Osteoblast (primary cell): ENCODE measurements around the gene ACOT8. TPM values are rescaled to one million over a fixed set of nuclear protein-coding genes. Genes with fewer than 3 reads are reported as not detected.

ENCODE experiments used
- DNase-seq: peaks from one replicate; pipeline ENCODE4 v3.0.0; 2011; ENCODE audit warnings: low spot score, mixed read lengths; ENCODE audit not compliant: insufficient read length; ENCODE audit errors: missing footprints
- H2AFZ ChIP-seq: 2 replicates; pipeline ENCODE4 v1.6.0; 2011; ENCODE audit warnings: mild to moderate bottlenecking, low read length
- H3K27ac ChIP-seq: 2 replicates; pipeline ENCODE4 v1.5.1; 2011; ENCODE audit warnings: mild to moderate bottlenecking, low read depth, low read length, moderate library complexity
- H3K27me3 ChIP-seq: 2 replicates; pipeline ENCODE4 v1.6.0; 2012; ENCODE audit warnings: mild to moderate bottlenecking, control low read depth, inconsistent platforms, low read length, moderate library complexity; ENCODE audit not compliant: insufficient read depth
- H3K36me3 ChIP-seq: 2 replicates; pipeline ENCODE4 v1.5.1; 2011; ENCODE audit warnings: mild to moderate bottlenecking, low read length, control low read depth, moderate library complexity; ENCODE audit not compliant: insufficient read depth
- H3K4me1 ChIP-seq: 2 replicates; pipeline ENCODE4 v1.5.1; 2011; ENCODE audit warnings: mild to moderate bottlenecking, low read length, control low read depth, moderate library complexity; ENCODE audit not compliant: insufficient read depth
- H3K4me2 ChIP-seq: 2 replicates; pipeline ENCODE4 v1.6.0; 2011; ENCODE audit warnings: mild to moderate bottlenecking, low read length; ENCODE audit not compliant: insufficient read depth
- H3K4me3 ChIP-seq: fragments of 200-600 bp; sonication (generic); 3 replicates; pipeline ENCODE4 v1.5.1; 2012; ENCODE audit warnings: mild to moderate bottlenecking, low read length, inconsistent platforms; ENCODE audit not compliant: insufficient read depth
- H3K79me2 ChIP-seq: 2 replicates; pipeline ENCODE4 v1.6.0; 2012; ENCODE audit warnings: mild to moderate bottlenecking, low read length, control low read depth, inconsistent platforms; ENCODE audit not compliant: insufficient read depth
- H3K9me3 ChIP-seq: 2 replicates; pipeline ENCODE4 v1.5.1; 2011; ENCODE audit warnings: low read depth, low read length, control low read depth
- H4K20me1 ChIP-seq: 2 replicates; pipeline ENCODE4 v1.6.0; 2012; ENCODE audit warnings: mild to moderate bottlenecking, low read length, control low read depth; ENCODE audit not compliant: insufficient read depth
- total RNA-seq: library from RNA; depleted of rRNA; stranded (reverse); fragments of >200 nt; gene quantifications from 2 replicates; pipeline ENCODE4 v1.2.3, GENCODE V29; 2012
- TF ChIP-seq, protein P1 (sequence below): IDR thresholded peaks from 2 replicates; pipeline ENCODE4 v1.5.1; 2011; ENCODE audit warnings: mild to moderate bottlenecking, low read depth, low read length, moderate library complexity; ENCODE audit errors: extremely low read depth

Gene ACOT8
- total RNA-seq, 1 donor: 31.8 TPM

DNA sequence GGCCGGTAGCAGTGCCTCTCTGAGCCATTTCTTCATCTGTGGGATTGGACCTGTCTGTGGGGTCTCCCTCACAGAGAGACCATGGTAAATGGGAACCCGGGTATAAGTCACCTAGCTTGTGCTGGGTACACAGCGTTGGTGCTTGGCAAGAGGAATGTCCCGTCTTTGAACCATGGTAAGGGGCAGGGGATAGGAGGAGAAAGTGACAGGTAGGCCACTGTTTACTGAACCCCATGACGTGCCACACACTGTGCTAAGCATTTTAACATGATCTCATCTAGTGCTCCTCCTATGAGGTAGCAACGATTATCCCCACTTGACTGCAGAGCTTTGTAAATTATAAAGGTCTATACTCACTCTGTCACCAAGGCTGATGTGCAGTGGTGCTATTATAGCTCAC, 29.5 kb downstream of the ACOT8 start:
- Histone ChIP-seq H4K20me1 (no peaks in the 10 kb centered on the region), H3K4me3 (no peak overlapping the region), H3K27ac (no peak overlapping the region), H2AFZ (no peak overlapping the region), H3K79me2 (no peaks in the 10 kb centered on the region), H3K9me3 (no peaks in the 10 kb centered on the region), H3K36me3 (no peaks in the 10 kb centered on the region), H3K4me2 (no peak overlapping the region), H3K27me3 (peaks cover 10% of the 10 kb centered on the region), H3K4me1 (peaks cover 22% of the 10 kb centered on the region)
- TF ChIP-seq, protein P1, sequence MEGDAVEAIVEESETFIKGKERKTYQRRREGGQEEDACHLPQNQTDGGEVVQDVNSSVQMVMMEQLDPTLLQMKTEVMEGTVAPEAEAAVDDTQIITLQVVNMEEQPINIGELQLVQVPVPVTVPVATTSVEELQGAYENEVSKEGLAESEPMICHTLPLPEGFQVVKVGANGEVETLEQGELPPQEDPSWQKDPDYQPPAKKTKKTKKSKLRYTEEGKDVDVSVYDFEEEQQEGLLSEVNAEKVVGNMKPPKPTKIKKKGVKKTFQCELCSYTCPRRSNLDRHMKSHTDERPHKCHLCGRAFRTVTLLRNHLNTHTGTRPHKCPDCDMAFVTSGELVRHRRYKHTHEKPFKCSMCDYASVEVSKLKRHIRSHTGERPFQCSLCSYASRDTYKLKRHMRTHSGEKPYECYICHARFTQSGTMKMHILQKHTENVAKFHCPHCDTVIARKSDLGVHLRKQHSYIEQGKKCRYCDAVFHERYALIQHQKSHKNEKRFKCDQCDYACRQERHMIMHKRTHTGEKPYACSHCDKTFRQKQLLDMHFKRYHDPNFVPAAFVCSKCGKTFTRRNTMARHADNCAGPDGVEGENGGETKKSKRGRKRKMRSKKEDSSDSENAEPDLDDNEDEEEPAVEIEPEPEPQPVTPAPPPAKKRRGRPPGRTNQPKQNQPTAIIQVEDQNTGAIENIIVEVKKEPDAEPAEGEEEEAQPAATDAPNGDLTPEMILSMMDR: no peak
- no peak for DNase-seq

GRCh38 chr20:45827030-45827652, 30.1 kb downstream of the ACOT8 start, which contains the start of gene TNNC2:
Gene TNNC2, minus strand, starts transcription at chr20:45827312. Its CDS starts 64 bp downstream, at chr20:45827248.
- peak within 1 kb of the TSS; percentile 0 for H3K4me2 ChIP-seq
- peaks cover 10% of the 10 kb centered on the region for H3K27me3 ChIP-seq
- H3K4me1 ChIP-seq: peaks cover 20% of the 10 kb centered on the region
- DNase-seq: no peak
- TF ChIP-seq, protein P1: no peak
- peak within 1 kb of the TSS; percentile 79 for H2AFZ ChIP-seq
- H3K4me3 ChIP-seq: no peak within 1 kb of the TSS
- no peaks in the 10 kb centered on the region for H3K79me2 ChIP-seq
- H3K36me3 ChIP-seq: no peaks in the 10 kb centered on the region
- H4K20me1 ChIP-seq: no peaks in the 10 kb centered on the region
- H3K27ac ChIP-seq: peak within 1 kb of the TSS; percentile 74
- H3K9me3 ChIP-seq: no peaks in the 10 kb centered on the region

- Histone ChIP-seq H4K20me1 (no peaks in the 10 kb centered on the region), H3K36me3 (no peaks in the 10 kb centered on the region), H3K79me2 (no peaks in the 10 kb centered on the region), H2AFZ (peak overlapping the region; percentile 79), H3K4me1 (peaks cover 20% of the 10 kb centered on the region), H3K27me3 (peaks cover 10% of the 10 kb centered on the region), H3K27ac (peak overlapping the region; percentile 52), H3K9me3 (no peaks in the 10 kb centered on the region), H3K4me3 (no peak overlapping the region), H3K4me2 (peak overlapping the region; percentile 0)
- TF ChIP-seq, protein P1: no peak
- DNase-seq: peak; percentile 91
These were observed 30.7 kb downstream of the ACOT8 start for GRCh38 chr20:45826381-45827019.
